GM12874 (cell line): ENCODE data around the gene MARCHF7.

Source experiments
- TF ChIP-seq, protein P1 (sequence below): IDR thresholded peaks from 2 replicates; pipeline ENCODE4 v1.5.1; 2011; ENCODE audit warnings: low read depth, mild to moderate bottlenecking, control low read depth, low read length, moderate library complexity; ENCODE audit not compliant: insufficient read depth

Gene MARCHF7

DNA sequence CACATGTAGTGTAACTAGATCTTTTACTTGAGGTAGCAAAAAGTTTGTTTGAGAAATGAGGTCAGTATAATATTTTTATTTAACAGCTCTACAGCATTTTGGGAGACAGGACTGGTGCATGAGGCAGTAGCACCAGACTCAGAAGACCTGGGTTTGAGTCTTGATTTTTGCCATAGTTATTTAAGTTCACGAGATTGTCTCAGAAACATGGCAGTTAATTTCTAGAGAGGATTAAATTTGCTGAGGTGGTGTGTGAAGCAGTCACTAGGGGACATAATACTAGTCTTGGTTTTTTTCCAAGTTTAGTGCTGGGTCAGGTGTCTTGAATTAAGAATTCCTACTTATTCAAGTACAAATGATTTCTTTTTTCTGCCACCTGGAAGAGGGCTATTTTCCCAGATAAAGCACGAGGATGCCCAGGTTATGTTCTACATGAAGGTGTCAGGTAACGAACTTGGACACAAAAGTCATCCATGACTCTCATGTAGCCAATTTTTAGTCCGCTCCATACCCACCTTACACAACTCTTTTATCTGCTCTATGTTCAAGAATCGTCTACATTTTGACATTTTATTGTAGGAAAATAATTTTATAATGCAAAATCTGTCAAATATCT lies 1.4 kb downstream of the MARCHF7 start:
- TF ChIP-seq, protein P1, sequence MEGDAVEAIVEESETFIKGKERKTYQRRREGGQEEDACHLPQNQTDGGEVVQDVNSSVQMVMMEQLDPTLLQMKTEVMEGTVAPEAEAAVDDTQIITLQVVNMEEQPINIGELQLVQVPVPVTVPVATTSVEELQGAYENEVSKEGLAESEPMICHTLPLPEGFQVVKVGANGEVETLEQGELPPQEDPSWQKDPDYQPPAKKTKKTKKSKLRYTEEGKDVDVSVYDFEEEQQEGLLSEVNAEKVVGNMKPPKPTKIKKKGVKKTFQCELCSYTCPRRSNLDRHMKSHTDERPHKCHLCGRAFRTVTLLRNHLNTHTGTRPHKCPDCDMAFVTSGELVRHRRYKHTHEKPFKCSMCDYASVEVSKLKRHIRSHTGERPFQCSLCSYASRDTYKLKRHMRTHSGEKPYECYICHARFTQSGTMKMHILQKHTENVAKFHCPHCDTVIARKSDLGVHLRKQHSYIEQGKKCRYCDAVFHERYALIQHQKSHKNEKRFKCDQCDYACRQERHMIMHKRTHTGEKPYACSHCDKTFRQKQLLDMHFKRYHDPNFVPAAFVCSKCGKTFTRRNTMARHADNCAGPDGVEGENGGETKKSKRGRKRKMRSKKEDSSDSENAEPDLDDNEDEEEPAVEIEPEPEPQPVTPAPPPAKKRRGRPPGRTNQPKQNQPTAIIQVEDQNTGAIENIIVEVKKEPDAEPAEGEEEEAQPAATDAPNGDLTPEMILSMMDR = no peak

DNA sequence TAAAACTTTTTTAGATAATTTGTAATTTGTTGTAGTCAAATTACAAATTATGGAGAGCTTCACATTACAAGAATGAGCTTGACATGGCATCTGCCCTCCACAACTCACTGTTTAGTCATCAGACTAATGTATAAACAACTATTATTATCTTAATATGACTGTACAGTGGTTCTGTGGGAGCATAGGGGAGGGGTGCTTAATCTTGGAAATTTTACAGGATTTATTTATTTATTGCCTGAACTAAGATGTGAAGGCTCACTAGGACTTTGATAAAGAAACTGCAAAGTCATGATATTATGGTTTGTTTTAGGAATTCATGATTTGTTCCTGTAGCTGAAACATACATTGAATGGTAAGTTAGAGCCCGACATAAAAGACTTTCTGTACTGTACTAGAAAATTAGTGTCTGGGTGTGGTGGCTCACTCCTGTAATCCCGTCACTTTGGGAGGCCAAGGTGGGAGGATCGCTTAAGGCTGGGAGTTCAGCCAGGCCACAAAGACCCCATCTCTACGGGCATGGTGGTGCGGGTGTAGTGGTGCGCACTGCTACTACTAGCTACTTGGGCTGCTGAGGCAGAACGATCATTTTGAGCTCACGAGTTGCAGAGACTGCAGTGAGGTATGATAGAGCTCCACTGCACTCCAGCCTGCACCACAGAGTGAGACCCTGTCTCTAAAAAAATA lies 2.1 kb downstream of the MARCHF7 start:
- TF ChIP-seq, protein P1 = no peak

DNA sequence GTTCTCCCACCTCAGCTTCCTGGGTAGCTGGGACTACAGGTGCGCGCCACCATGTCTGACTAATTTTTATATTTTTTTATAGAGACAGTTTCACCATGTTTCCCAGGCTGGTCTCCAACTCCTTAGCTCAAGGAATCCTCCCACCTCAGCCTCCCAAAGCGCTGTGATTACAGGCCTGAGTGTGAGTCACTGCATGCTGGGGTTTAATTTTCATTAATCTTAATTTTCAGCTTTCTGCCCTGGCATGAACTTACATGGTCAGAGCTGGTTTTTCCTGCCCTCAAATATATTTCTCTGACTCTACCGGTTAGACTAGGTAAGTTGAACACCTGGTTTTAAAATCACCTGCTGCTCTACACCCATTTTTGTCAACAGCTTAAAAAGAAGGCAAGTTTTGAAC lies 3.1 kb downstream of the MARCHF7 start:
- TF ChIP-seq, protein P1 = no peak

DNA sequence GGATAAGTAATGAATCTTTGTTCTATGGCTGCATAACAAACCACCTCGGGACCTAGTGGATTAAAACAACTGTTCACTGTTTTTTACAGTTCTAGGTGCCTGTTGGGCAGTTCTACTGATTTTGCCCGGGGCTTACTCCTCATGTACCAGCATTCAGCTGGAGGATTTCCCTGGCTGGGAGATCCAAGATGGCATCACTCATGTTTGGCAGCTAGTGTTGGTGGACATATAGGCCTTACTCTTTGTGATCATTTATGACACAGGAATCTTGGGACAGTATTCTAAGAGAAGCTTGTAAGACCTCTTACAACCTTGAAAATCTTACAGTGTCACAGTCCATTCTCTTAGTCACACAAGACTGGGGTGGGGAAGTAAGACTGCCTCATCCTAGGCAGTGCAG lies 4.6 kb downstream of the MARCHF7 start:
- TF ChIP-seq, protein P1 = no peak

DNA sequence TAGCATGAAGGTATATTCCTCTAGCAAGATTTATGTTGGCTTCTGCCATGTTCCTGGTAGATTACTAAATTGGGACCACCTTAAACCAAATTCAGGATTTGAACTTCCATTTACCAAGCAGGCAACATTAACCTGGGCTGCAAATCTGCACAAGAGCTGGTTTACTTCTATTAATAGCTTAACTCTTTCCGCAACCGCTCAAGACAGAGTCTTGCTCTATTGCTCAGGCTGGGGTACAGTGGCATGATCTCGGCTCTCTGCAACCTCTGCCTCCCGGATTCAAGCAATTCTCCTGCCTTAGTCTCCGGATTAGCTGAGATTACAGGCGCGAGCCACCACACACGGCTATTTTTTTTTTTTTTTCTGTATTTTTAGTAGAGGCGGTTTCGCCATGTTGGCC lies 8.4 kb downstream of the MARCHF7 start:
- TF ChIP-seq, protein P1 = no peak

DNA sequence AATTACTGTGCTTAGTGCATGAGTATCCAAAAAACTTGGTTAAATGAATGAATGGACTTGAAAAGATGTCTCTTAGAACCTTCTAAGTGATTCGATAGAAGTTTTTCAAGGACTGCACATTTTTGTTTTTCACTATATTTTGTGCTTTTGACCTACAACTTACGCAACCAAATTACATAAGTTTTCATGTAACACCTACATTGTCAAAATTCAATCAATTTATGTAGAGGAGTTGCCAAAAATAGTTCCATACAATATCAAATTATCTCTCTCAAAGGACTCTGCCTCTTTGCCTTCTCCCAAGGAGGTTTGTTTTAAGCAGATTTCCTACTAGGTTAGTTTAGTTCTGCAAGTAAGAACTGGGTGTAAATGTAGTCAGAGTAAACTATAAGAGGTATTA lies 10.3 kb downstream of the MARCHF7 start:
- TF ChIP-seq, protein P1 = no peak

DNA sequence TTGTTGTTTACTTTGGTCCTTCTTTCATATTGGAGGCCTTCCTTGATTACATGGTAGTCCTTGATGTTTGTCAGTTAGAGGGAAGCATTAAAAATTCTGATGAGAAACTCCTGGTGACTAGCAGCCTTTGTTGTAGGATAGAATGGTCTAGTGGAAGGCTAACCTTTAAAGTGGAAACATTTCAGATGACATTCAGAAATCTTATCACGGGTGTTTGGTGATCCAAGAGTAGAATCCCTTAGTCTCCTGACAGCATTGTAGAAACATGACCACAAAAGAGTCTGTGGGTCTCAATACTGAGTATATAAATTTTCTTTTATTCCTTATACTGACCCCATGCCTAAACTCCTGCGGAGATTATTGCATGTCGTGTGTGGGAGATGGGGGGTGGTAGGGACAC lies 13.4 kb downstream of the MARCHF7 start:
- TF ChIP-seq, protein P1 = no peak
